PC-3 (cell line): ENCODE results near the gene DLG2. TPM values are rescaled to one million over a fixed set of nuclear protein-coding genes. Genes with fewer than 3 reads are reported as not detected.

Experiments used
- ATAC-seq: fragments of 200-7000 bp; cut with Tn5 transposase; 2 replicates; pipeline ENCODE4 v1.9.1; 2020; ENCODE audit warnings: mild to moderate bottlenecking, moderate library complexity
- BruUV-seq: library from RNA; stranded (reverse); fragments of 400-500 nt; replicated peaks from 2 replicates; lab custom pipeline; 2021; lab: Mats Ljungman, UMichigan
- CTCF ChIA-PET: fragments of 300-600 bp; sonication (Branson Sonifier 250); formaldehyde crosslinking; loops from one replicate; lab custom pipeline; 2022; ENCODE audit warnings: antibody characterized with exemption; lab: Charles Lee
- POLR2A ChIA-PET: fragments of 300-600 bp; sonication (Branson Sonifier 250); formaldehyde crosslinking; loops from one replicate; lab custom pipeline; 2022; ENCODE audit warnings: antibody characterized with exemption; ENCODE audit not compliant: unreplicated experiment; lab: Charles Lee
- DNase-seq: peaks from one replicate; pipeline ENCODE4 v3.0.0-alpha.2; 2015
- H2AFZ ChIP-seq: fragments of 300-600 bp; sonication (generic); 2 replicates; pipeline ENCODE4 v1.6.0; 2016; ENCODE audit warnings: antibody characterized with exemption, low read length
- H3F3A ChIP-seq: fragments of 300-600 bp; sonication (generic); one replicate; pipeline ENCODE4 v1.6.0; 2017; ENCODE audit warnings: antibody characterized with exemption, low read length, control low read depth, mild to moderate bottlenecking; ENCODE audit not compliant: unreplicated experiment
- H3K27ac ChIP-seq: fragments of 300-600 bp; sonication (generic); 2 replicates; pipeline ENCODE4 v1.5.1; 2016; ENCODE audit warnings: mild to moderate bottlenecking, low read length
- H3K27me3 ChIP-seq: fragments of 300-600 bp; sonication (generic); 2 replicates; pipeline ENCODE4 v1.6.1; 2016; ENCODE audit warnings: low read length, mixed read lengths
- H3K36me3 ChIP-seq: fragments of 300-600 bp; sonication (generic); 2 replicates; pipeline ENCODE4 v1.6.1; 2016; ENCODE audit warnings: low read depth, mixed run types, low read length, mixed read lengths
- H3K4me1 ChIP-seq: fragments of 300-600 bp; sonication (generic); 2 replicates; pipeline ENCODE4 v1.5.1; 2016; ENCODE audit warnings: low read length; ENCODE audit not compliant: insufficient read depth
- H3K4me2 ChIP-seq: fragments of 300-600 bp; sonication (generic); 2 replicates; pipeline ENCODE4 v1.6.0; 2016; ENCODE audit warnings: low read length
- H3K4me3 ChIP-seq: fragments of 300-600 bp; sonication (generic); 2 replicates; pipeline ENCODE4 v1.5.1; 2016; ENCODE audit warnings: mild to moderate bottlenecking, low read length, mixed read lengths
- H3K79me2 ChIP-seq: fragments of 300-600 bp; sonication (generic); 2 replicates; pipeline ENCODE4 v1.6.1; 2017; ENCODE audit warnings: low read length, mixed read lengths
- H3K9ac ChIP-seq: fragments of 300-600 bp; sonication (generic); 2 replicates; pipeline ENCODE4 v1.6.0; 2016; ENCODE audit warnings: mild to moderate bottlenecking, low read length
- H3K9me2 ChIP-seq: fragments of 300-600 bp; sonication (generic); replicated peaks from 2 replicates; pipeline ENCODE4 v1.6.1; 2016; ENCODE audit warnings: mixed run types, low read length, mixed read lengths
- H3K9me3 ChIP-seq: fragments of 300-600 bp; sonication (generic); 2 replicates; pipeline ENCODE4 v1.6.1; 2016; ENCODE audit warnings: low read length, mixed read lengths
- H4K20me1 ChIP-seq: fragments of 300-600 bp; sonication (generic); 2 replicates; pipeline ENCODE4 v1.6.1; 2016; ENCODE audit warnings: low read length, mixed read lengths
- EZH2 ChIP-seq: fragments of 300-600 bp; sonication (generic); IDR thresholded peaks from one replicate; pipeline ENCODE4 v1.6.1; 2017; ENCODE audit warnings: antibody characterized with exemption, mild to moderate bottlenecking, low read length; ENCODE audit not compliant: unreplicated experiment
- EZH2phosphoT487 ChIP-seq: fragments of 300-600 bp; sonication (generic); IDR thresholded peaks from 2 replicates; pipeline ENCODE4 v1.6.1; 2018; ENCODE audit warnings: mild to moderate bottlenecking, antibody characterized with exemption, low read length, borderline replicate concordance
- intact Hi-C: fragments of 100-400 bp; cut with micrococcal nuclease; formaldehyde crosslinking; loops from 2 replicates; pipeline ENCODE4 v1.9.0; 2023
- total RNA-seq: library from RNA; depleted of rRNA; stranded (reverse); fragments of >200 nt; gene quantifications from 2 replicates; pipeline ENCODE4 v1.2.3, GENCODE V29; 2014
- TF ChIP-seq, protein P1 (sequence below): fragments of 300-600 bp; sonication (generic); conservative IDR thresholded peaks from 2 replicates; pipeline ENCODE4 v1.5.1; 2017; ENCODE audit warnings: antibody characterized with exemption, low read depth, mild to moderate bottlenecking, low read length

The DLG2 gene
- total RNA-seq, 1 experiment from 2014 or later = 0.58 TPM

DNA sequence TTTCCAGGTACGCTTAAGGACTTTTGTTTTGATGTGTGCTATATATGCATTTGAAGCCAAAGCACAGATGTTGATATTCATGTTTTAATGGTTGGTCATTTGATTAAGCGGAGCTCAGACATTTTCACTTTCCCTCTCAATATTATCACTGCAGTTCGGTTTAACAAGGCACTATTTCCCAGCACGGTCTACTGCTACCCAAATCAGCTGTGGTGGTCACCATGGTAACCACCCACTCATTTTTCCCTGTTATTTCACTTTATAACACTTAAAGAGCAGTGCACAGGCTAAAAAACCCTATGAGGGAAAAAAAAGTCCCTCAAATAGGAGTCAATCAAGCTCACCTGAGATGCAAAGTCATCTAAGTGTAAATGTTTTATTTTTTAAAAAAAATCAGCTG is 1901.4 kb downstream of the DLG2 start:
- TF ChIP-seq EZH2 = no peak
- TF ChIP-seq, protein P1, sequence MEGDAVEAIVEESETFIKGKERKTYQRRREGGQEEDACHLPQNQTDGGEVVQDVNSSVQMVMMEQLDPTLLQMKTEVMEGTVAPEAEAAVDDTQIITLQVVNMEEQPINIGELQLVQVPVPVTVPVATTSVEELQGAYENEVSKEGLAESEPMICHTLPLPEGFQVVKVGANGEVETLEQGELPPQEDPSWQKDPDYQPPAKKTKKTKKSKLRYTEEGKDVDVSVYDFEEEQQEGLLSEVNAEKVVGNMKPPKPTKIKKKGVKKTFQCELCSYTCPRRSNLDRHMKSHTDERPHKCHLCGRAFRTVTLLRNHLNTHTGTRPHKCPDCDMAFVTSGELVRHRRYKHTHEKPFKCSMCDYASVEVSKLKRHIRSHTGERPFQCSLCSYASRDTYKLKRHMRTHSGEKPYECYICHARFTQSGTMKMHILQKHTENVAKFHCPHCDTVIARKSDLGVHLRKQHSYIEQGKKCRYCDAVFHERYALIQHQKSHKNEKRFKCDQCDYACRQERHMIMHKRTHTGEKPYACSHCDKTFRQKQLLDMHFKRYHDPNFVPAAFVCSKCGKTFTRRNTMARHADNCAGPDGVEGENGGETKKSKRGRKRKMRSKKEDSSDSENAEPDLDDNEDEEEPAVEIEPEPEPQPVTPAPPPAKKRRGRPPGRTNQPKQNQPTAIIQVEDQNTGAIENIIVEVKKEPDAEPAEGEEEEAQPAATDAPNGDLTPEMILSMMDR = no peak
- Histone ChIP-seq H3K9ac (no peak overlapping the region), H3K4me2 (no peak overlapping the region), H2AFZ (no peak overlapping the region), H3K79me2 (no peaks in the 10 kb centered on the region), H3K4me3 (no peak overlapping the region), H3K36me3 (no peaks in the 10 kb centered on the region), H3F3A (no peaks in the 10 kb centered on the region), H3K9me2 (no peaks in the 10 kb centered on the region), H3K4me1 (no peaks in the 10 kb centered on the region), H3K27me3 (peaks cover 5% of the 10 kb centered on the region; the same call in 1 of the 2 replicates), H3K27ac (no peak overlapping the region), H4K20me1 (no peaks in the 10 kb centered on the region), H3K9me3 (no peaks in the 10 kb centered on the region)
- intact Hi-C loops = no loop called here
- ChIA-PET POLR2A (no interaction called here), CTCF (no interaction called here)
- DNase-seq (no peak), ATAC-seq (no peak)
- BruUV-seq = no TSS peak

DNA sequence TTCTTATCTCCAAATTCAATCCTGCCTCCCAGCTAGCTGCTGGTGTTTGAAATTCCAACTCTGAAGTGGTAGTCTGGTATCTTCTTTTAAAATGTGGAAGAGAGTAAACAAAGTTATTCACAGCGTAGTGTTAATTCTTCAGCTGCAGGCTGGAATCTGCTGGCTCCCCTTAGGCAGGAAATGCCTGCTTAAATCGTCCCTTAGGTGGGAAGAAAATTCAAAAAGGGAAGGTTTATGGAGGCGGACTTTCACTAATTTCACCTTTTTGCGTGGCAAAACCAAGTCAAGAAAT is 1901.9 kb downstream of the DLG2 start:
- peaks cover 5% of the 10 kb centered on the region; the same call in 1 of the 2 replicates for H3K27me3 ChIP-seq
- POLR2A ChIA-PET = no interaction called here
- CTCF ChIA-PET = no interaction called here
- H3K9me3 ChIP-seq = no peaks in the 10 kb centered on the region
- no peak overlapping the region for H3K4me2 ChIP-seq
- TF ChIP-seq EZH2phosphoT487 = no peak
- TF ChIP-seq EZH2 = no peak
- TF ChIP-seq, protein P1 = no peak
- DNase-seq (no peak), ATAC-seq (no peak)
- H3K79me2 ChIP-seq = no peaks in the 10 kb centered on the region
- no peaks in the 10 kb centered on the region for H3F3A ChIP-seq
- H2AFZ ChIP-seq = no peak overlapping the region
- H3K27ac ChIP-seq = no peak overlapping the region
- intact Hi-C loops = no loop called here
- no peaks in the 10 kb centered on the region for H3K9me2 ChIP-seq
- H3K9ac ChIP-seq = no peak overlapping the region
- H3K36me3 ChIP-seq = no peaks in the 10 kb centered on the region
- no TSS peak for BruUV-seq
- no peak overlapping the region for H3K4me3 ChIP-seq
- H4K20me1 ChIP-seq = no peaks in the 10 kb centered on the region
- no peaks in the 10 kb centered on the region for H3K4me1 ChIP-seq

DNA sequence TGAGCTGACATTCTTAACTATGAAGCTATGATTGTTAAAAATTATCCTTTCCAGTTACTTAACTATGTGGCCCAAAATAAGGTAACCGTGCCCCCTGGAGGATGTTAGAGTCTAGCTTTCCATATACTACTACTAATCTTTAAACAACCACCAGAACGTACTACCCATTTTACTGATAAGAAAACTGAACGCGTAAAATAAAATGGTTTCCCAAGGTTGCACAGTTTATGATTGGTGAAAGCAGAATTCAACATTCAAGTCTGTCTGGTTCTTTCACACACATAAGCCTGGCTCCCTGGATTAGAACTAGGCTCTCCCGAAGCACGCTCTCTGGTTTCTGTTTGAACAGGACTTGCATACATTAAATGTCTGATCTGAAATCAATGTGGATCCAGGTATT is 1903.1 kb downstream of the DLG2 start:
- H4K20me1 ChIP-seq = no peaks in the 10 kb centered on the region
- peak overlapping the region; percentile 68 for H3K4me3 ChIP-seq
- ChIA-PET CTCF (interaction anchor here (0.6 to 2.0 kb wide), 3 partner anchors 40 to 829 kb away, joined by 4 to 15 read pairs (median 4); no protein-coding TSS in a partner anchor), POLR2A (no interaction called here)
- H3K27ac ChIP-seq = no peak overlapping the region
- H3K27me3 ChIP-seq = peaks cover 8% of the 10 kb centered on the region; the same call in 1 of the 2 replicates
- no TSS peak for BruUV-seq
- H2AFZ ChIP-seq = peak overlapping the region; percentile 70
- no peaks in the 10 kb centered on the region for H3K4me1 ChIP-seq
- H3K9me3 ChIP-seq = no peaks in the 10 kb centered on the region
- no peak overlapping the region for H3K9ac ChIP-seq
- H3K4me2 ChIP-seq = peak overlapping the region; percentile 85
- peak; percentile 70 for ATAC-seq
- H3K79me2 ChIP-seq = no peaks in the 10 kb centered on the region
- peak; percentile 58 for DNase-seq
- H3F3A ChIP-seq = no peaks in the 10 kb centered on the region
- no peaks in the 10 kb centered on the region for H3K9me2 ChIP-seq
- TF ChIP-seq, protein P1 = peak; percentile 73
- TF ChIP-seq EZH2 = no peak
- H3K36me3 ChIP-seq = no peaks in the 10 kb centered on the region
- intact Hi-C loops = loop anchor here (1.0 kb wide), 1 partner anchor 431 kb away; no protein-coding TSS in a partner anchor
